Naive B cell (primary cell): ENCODE data around the gene UBFD1. TPM values are rescaled to one million over a fixed set of nuclear protein-coding genes. Genes with fewer than 3 reads are reported as not detected.
"Not testable (repeated sequence)": the region's sequence is repeated elsewhere in the genome, so short reads cannot be mapped to it uniquely, and the experiment has no call there.

ENCODE experiments used
- ATAC-seq, 2 donors: fragments of 150-1000 bp; cut with Tn5 transposase; 2 replicates each; pipeline ENCODE4 v1.10.0; 2021; ENCODE audit warnings: low read depth in 2 of 2, mild to moderate bottlenecking in 2 of 2, moderate library complexity in 2 of 2
- DNase-seq: peaks from one replicate; pipeline ENCODE4 v3.0.0; 2022
- H3K27ac Mint-ChIP-seq, 6 donors: one replicate each; pipeline ENCODE4 v1.8.0; 2020 to 2022; ENCODE audit warnings: mild to moderate bottlenecking in 6 of 6, mixed read lengths in 6 of 6, moderate library complexity in 5 of 6, inconsistent platforms in 2 of 6
- H3K27me3 Mint-ChIP-seq, 3 donors: one replicate each; pipeline ENCODE4 v1.8.0; 2021 to 2022; ENCODE audit warnings: mixed read lengths in 3 of 3, mild to moderate bottlenecking in 1 of 3
- H3K36me3 Mint-ChIP-seq, 2 donors: one replicate each; pipeline ENCODE4 v1.8.0; 2020 to 2022; ENCODE audit warnings: mixed read lengths in 2 of 2, inconsistent platforms in 1 of 2, mild to moderate bottlenecking in 1 of 2
- H3K4me1 Mint-ChIP-seq, 3 donors: one replicate each; pipeline ENCODE4 v1.8.0; 2020 to 2022; ENCODE audit warnings: mixed read lengths in 3 of 3, inconsistent platforms in 1 of 3, mild to moderate bottlenecking in 1 of 3, moderate library complexity in 1 of 3
- H3K4me3 Mint-ChIP-seq, 8 donors: one replicate each; pipeline ENCODE4 v1.8.0; 2020 to 2022; ENCODE audit warnings: mild to moderate bottlenecking in 8 of 8, mixed read lengths in 8 of 8, moderate library complexity in 8 of 8, inconsistent platforms in 2 of 8
- H3K9me3 Mint-ChIP-seq, 7 donors: one replicate each; pipeline ENCODE4 v1.8.0; 2020 to 2022; ENCODE audit warnings: mixed read lengths in 7 of 7, mild to moderate bottlenecking in 5 of 7, inconsistent platforms in 2 of 7, moderate library complexity in 1 of 7
- polyA plus RNA-seq, 6 donors: library from polyadenylated mRNA; unstranded; fragments of 300-500 nt; fragmentation: Illumina TruSeq; gene quantifications; one replicate each; pipeline ENCODE4 v1.2.3, GENCODE V29; 2021; ENCODE audit warnings: low read depth in 6 of 6

UBFD1 gene
- polyA plus RNA-seq, 6 donors from 2014 or later: 8.8 to 20.1 (median 12.7) TPM

GRCh38 chr16:23579371-23579770, 21.8 kb downstream of the UBFD1 start:
- DNase-seq (no peak), ATAC-seq (no peak)
- Mint-ChIP-seq H3K4me1 (peaks cover 0 to 3% (median 0%) of the 10 kb centered on the region in 3 donors), H3K9me3 (peaks cover 0 to 2% (median 0%) of the 10 kb centered on the region in 7 donors), H3K27ac (peak overlapping the region in 2 of 6 donors; percentile 22 to 49), H3K36me3 (peaks cover 4 to 6% of the 10 kb centered on the region in 2 donors), H3K27me3 (no peaks in the 10 kb centered on the region), H3K4me3 (no peak overlapping the region)

GRCh38 chr16:23580391-23580790, 22.9 kb downstream of the UBFD1 start:
- Mint-ChIP-seq H3K4me1 (peaks cover 0 to 3% (median 0%) of the 10 kb centered on the region in 3 donors), H3K4me3 (no peak overlapping the region), H3K27me3 (no peaks in the 10 kb centered on the region), H3K9me3 (peaks cover 0 to 2% (median 0%) of the 10 kb centered on the region in 7 donors), H3K36me3 (peaks cover 6 to 7% of the 10 kb centered on the region in 2 donors), H3K27ac (no peak overlapping the region)
- no peak for ATAC-seq
- no peak for DNase-seq

- ATAC-seq: no peak
- H3K4me3 Mint-ChIP-seq: no peak overlapping the region
These were observed 24.2 kb downstream of the UBFD1 start for GRCh38 chr16:23581764-23582163.

GRCh38 chr16:23583271-23583670, 25.7 kb downstream of the UBFD1 start:
- not testable (repeated sequence) for H3K36me3 Mint-ChIP-seq, H3K9me3 Mint-ChIP-seq, DNase-seq, H3K4me3 Mint-ChIP-seq, ATAC-seq, H3K4me1 Mint-ChIP-seq, H3K27me3 Mint-ChIP-seq, H3K27ac Mint-ChIP-seq

More at GRCh38 chr16:23581764-23582163, 24.2 kb downstream of the UBFD1 start:
- Mint-ChIP-seq H3K27me3 (no peaks in the 10 kb centered on the region), H3K9me3 (peaks cover 0 to 2% (median 0%) of the 10 kb centered on the region in 7 donors), H3K4me1 (no peaks in the 10 kb centered on the region), H3K36me3 (peaks cover 7 to 9% of the 10 kb centered on the region in 2 donors), H3K27ac (peak overlapping the region in 1 of 6 donors; percentile 54)
- DNase-seq: no peak

GRCh38 chr16:23584186-23585076, 26.9 kb downstream of the UBFD1 start:
- Mint-ChIP-seq H3K27ac (peak overlapping the region in 2 of 6 donors; percentile 28 to 50), H3K36me3 (peaks cover 7 to 9% of the 10 kb centered on the region in 2 donors), H3K4me3 (no peak overlapping the region), H3K27me3 (no peaks in the 10 kb centered on the region), H3K4me1 (peaks cover 0 to 3% (median 0%) of the 10 kb centered on the region in 3 donors), H3K9me3 (peaks cover 0 to 2% (median 0%) of the 10 kb centered on the region in 7 donors)
- ATAC-seq (no peak), DNase-seq (no peak)

GRCh38 chr16:23587726-23588125, 30.2 kb downstream of the UBFD1 start:
- H3K4me1 Mint-ChIP-seq: peaks cover 8 to 15% (median 14%) of the 10 kb centered on the region in 3 donors
- ATAC-seq (no peak), DNase-seq (no peak)
- no peak overlapping the region for H3K27ac Mint-ChIP-seq
- H3K27me3 Mint-ChIP-seq: no peaks in the 10 kb centered on the region
- no peak overlapping the region for H3K4me3 Mint-ChIP-seq
- no peaks in the 10 kb centered on the region for H3K9me3 Mint-ChIP-seq
- H3K36me3 Mint-ChIP-seq: peaks cover 9 to 17% of the 10 kb centered on the region in 2 donors

- peaks cover 4 to 10% of the 10 kb centered on the region in 2 donors for H3K36me3 Mint-ChIP-seq
- no peak overlapping the region for H3K4me3 Mint-ChIP-seq
- H3K9me3 Mint-ChIP-seq: no peaks in the 10 kb centered on the region
- DNase-seq: no peak
- no peak for ATAC-seq
- no peak overlapping the region for H3K27ac Mint-ChIP-seq
- peaks cover 20 to 27% (median 23%) of the 10 kb centered on the region in 3 donors for H3K4me1 Mint-ChIP-seq
- no peaks in the 10 kb centered on the region for H3K27me3 Mint-ChIP-seq
These were observed 32.7 kb downstream of the UBFD1 start for GRCh38 chr16:23590181-23590580.

- Mint-ChIP-seq H3K36me3 (peaks cover 0 to 10% of the 10 kb centered on the region in 2 donors), H3K9me3 (no peaks in the 10 kb centered on the region), H3K27me3 (no peaks in the 10 kb centered on the region), H3K4me3 (peak overlapping the region in 3 of 8 donors; percentile 40 to 86 (median 81)), H3K27ac (peak overlapping the region in 1 of 6 donors; percentile 29), H3K4me1 (peaks cover 25 to 37% (median 32%) of the 10 kb centered on the region in 3 donors)
- DNase-seq: no peak
- ATAC-seq: no peak
These were observed 36.7 kb downstream of the UBFD1 start for GRCh38 chr16:23594186-23594585.

- no peaks in the 10 kb centered on the region for H3K27me3 Mint-ChIP-seq
- ATAC-seq (no peak), DNase-seq (no peak)
- peaks cover 0 to 10% of the 10 kb centered on the region in 2 donors for H3K36me3 Mint-ChIP-seq
- H3K27ac Mint-ChIP-seq: peak overlapping the region in 3 of 6 donors; percentile 75 to 90 (median 87)
- no peaks in the 10 kb centered on the region for H3K9me3 Mint-ChIP-seq
- peaks cover 21 to 37% (median 32%) of the 10 kb centered on the region in 3 donors for H3K4me1 Mint-ChIP-seq
- H3K4me3 Mint-ChIP-seq: peak overlapping the region; percentile 74 to 93 (median 86)
These were observed 37.9 kb downstream of the UBFD1 start for GRCh38 chr16:23595246-23595950.

- Mint-ChIP-seq H3K4me3 (peak within 1 kb of the TSS; percentile 74 to 93 (median 86)), H3K27me3 (no peaks in the 10 kb centered on the region), H3K9me3 (no peaks in the 10 kb centered on the region), H3K27ac (peak within 1 kb of the TSS; percentile 67 to 90 (median 81)), H3K4me1 (peaks cover 21 to 37% (median 32%) of the 10 kb centered on the region in 3 donors), H3K36me3 (peaks cover 0 to 9% of the 10 kb centered on the region in 2 donors)
- ATAC-seq (peak; percentile 98), DNase-seq (peak; percentile 88)
These were observed 38.6 kb downstream of the UBFD1 start, which contains the start of gene NDUFAB1 for GRCh38 chr16:23595951-23596720. NDUFAB1 (minus strand) TSS chr16:23596316; CDS start chr16:23596290, 26 bp downstream.

- ATAC-seq (peak in 1 of 2 donors; percentile 12), DNase-seq (peak; percentile 11)
- Mint-ChIP-seq H3K27ac (peak overlapping the region in 3 of 6 donors; percentile 67 to 90 (median 75)), H3K9me3 (no peaks in the 10 kb centered on the region), H3K36me3 (no peaks in the 10 kb centered on the region), H3K4me1 (peaks cover 13 to 32% (median 22%) of the 10 kb centered on the region in 3 donors), H3K27me3 (no peaks in the 10 kb centered on the region), H3K4me3 (peak overlapping the region in 4 of 8 donors; percentile 57 to 86 (median 69))
These were observed 39.7 kb downstream of the UBFD1 start for GRCh38 chr16:23597003-23597756.

GRCh38 chr16:23607726-23608125, 50.2 kb downstream of the UBFD1 start:
- H3K27me3 Mint-ChIP-seq: no peaks in the 10 kb centered on the region
- peak overlapping the region in 2 of 6 donors; percentile 8 to 86 for H3K27ac Mint-ChIP-seq

More at GRCh38 chr16:23607726-23608125, 50.2 kb downstream of the UBFD1 start:
- Mint-ChIP-seq H3K9me3 (no peaks in the 10 kb centered on the region), H3K36me3 (peaks cover 0 to 9% of the 10 kb centered on the region in 2 donors), H3K4me1 (no peaks in the 10 kb centered on the region), H3K4me3 (no peak overlapping the region)
- DNase-seq: no peak
- no peak for ATAC-seq
